PC-3 (cell line): ENCODE data around the gene LRRC52. TPM values are rescaled to one million over a fixed set of nuclear protein-coding genes. Genes with fewer than 3 reads are reported as not detected.

Source experiments
- ATAC-seq: fragments of 200-7000 bp; cut with Tn5 transposase; 2 replicates; pipeline ENCODE4 v1.9.1; 2020; ENCODE audit warnings: mild to moderate bottlenecking, moderate library complexity
- BruUV-seq: library from RNA; stranded (reverse); fragments of 400-500 nt; replicated peaks from 2 replicates; lab custom pipeline; 2021; lab: Mats Ljungman, UMichigan
- CTCF ChIA-PET: fragments of 300-600 bp; sonication (Branson Sonifier 250); formaldehyde crosslinking; loops from one replicate; lab custom pipeline; 2022; ENCODE audit warnings: antibody characterized with exemption; lab: Charles Lee
- POLR2A ChIA-PET: fragments of 300-600 bp; sonication (Branson Sonifier 250); formaldehyde crosslinking; loops from one replicate; lab custom pipeline; 2022; ENCODE audit warnings: antibody characterized with exemption; ENCODE audit not compliant: unreplicated experiment; lab: Charles Lee
- DNase-seq: peaks from one replicate; pipeline ENCODE4 v3.0.0-alpha.2; 2015
- H2AFZ ChIP-seq: fragments of 300-600 bp; sonication (generic); 2 replicates; pipeline ENCODE4 v1.6.0; 2016; ENCODE audit warnings: antibody characterized with exemption, low read length
- H3F3A ChIP-seq: fragments of 300-600 bp; sonication (generic); one replicate; pipeline ENCODE4 v1.6.0; 2017; ENCODE audit warnings: antibody characterized with exemption, low read length, control low read depth, mild to moderate bottlenecking; ENCODE audit not compliant: unreplicated experiment
- H3K27ac ChIP-seq: fragments of 300-600 bp; sonication (generic); 2 replicates; pipeline ENCODE4 v1.5.1; 2016; ENCODE audit warnings: mild to moderate bottlenecking, low read length
- H3K27me3 ChIP-seq: fragments of 300-600 bp; sonication (generic); 2 replicates; pipeline ENCODE4 v1.6.1; 2016; ENCODE audit warnings: low read length, mixed read lengths
- H3K36me3 ChIP-seq: fragments of 300-600 bp; sonication (generic); 2 replicates; pipeline ENCODE4 v1.6.1; 2016; ENCODE audit warnings: low read depth, mixed run types, low read length, mixed read lengths
- H3K4me1 ChIP-seq: fragments of 300-600 bp; sonication (generic); 2 replicates; pipeline ENCODE4 v1.5.1; 2016; ENCODE audit warnings: low read length; ENCODE audit not compliant: insufficient read depth
- H3K4me2 ChIP-seq: fragments of 300-600 bp; sonication (generic); 2 replicates; pipeline ENCODE4 v1.6.0; 2016; ENCODE audit warnings: low read length
- H3K4me3 ChIP-seq: fragments of 300-600 bp; sonication (generic); 2 replicates; pipeline ENCODE4 v1.5.1; 2016; ENCODE audit warnings: mild to moderate bottlenecking, low read length, mixed read lengths
- H3K79me2 ChIP-seq: fragments of 300-600 bp; sonication (generic); 2 replicates; pipeline ENCODE4 v1.6.1; 2017; ENCODE audit warnings: low read length, mixed read lengths
- H3K9ac ChIP-seq: fragments of 300-600 bp; sonication (generic); 2 replicates; pipeline ENCODE4 v1.6.0; 2016; ENCODE audit warnings: mild to moderate bottlenecking, low read length
- H3K9me2 ChIP-seq: fragments of 300-600 bp; sonication (generic); replicated peaks from 2 replicates; pipeline ENCODE4 v1.6.1; 2016; ENCODE audit warnings: mixed run types, low read length, mixed read lengths
- H3K9me3 ChIP-seq: fragments of 300-600 bp; sonication (generic); 2 replicates; pipeline ENCODE4 v1.6.1; 2016; ENCODE audit warnings: low read length, mixed read lengths
- H4K20me1 ChIP-seq: fragments of 300-600 bp; sonication (generic); 2 replicates; pipeline ENCODE4 v1.6.1; 2016; ENCODE audit warnings: low read length, mixed read lengths
- CTCF ChIP-seq: fragments of 300-600 bp; sonication (generic); conservative IDR thresholded peaks from 2 replicates; pipeline ENCODE4 v1.5.1; 2017; ENCODE audit warnings: antibody characterized with exemption, low read depth, mild to moderate bottlenecking, low read length
- EZH2 ChIP-seq: fragments of 300-600 bp; sonication (generic); IDR thresholded peaks from one replicate; pipeline ENCODE4 v1.6.1; 2017; ENCODE audit warnings: antibody characterized with exemption, mild to moderate bottlenecking, low read length; ENCODE audit not compliant: unreplicated experiment
- EZH2phosphoT487 ChIP-seq: fragments of 300-600 bp; sonication (generic); IDR thresholded peaks from 2 replicates; pipeline ENCODE4 v1.6.1; 2018; ENCODE audit warnings: mild to moderate bottlenecking, antibody characterized with exemption, low read length, borderline replicate concordance
- intact Hi-C: fragments of 100-400 bp; cut with micrococcal nuclease; formaldehyde crosslinking; loops from 2 replicates; pipeline ENCODE4 v1.9.0; 2023
- total RNA-seq: library from RNA; depleted of rRNA; stranded (reverse); fragments of >200 nt; gene quantifications from 2 replicates; pipeline ENCODE4 v1.2.3, GENCODE V29; 2014

LRRC52 gene
- total RNA-seq, 1 experiment from 2014 or later: not detected

- peaks cover 40% of the 10 kb centered on the region for H3K27me3 ChIP-seq
- H3K27ac ChIP-seq: no peak overlapping the region
- ATAC-seq (no peak), DNase-seq (no peak)
- no peaks in the 10 kb centered on the region for H4K20me1 ChIP-seq
- CTCF ChIA-PET: no interaction called here
- H3K4me1 ChIP-seq: no peaks in the 10 kb centered on the region
- no peaks in the 10 kb centered on the region for H3K9me2 ChIP-seq
- no TSS peak for BruUV-seq
- TF ChIP-seq EZH2 (no peak), EZH2phosphoT487 (no peak), CTCF (no peak)
- no peaks in the 10 kb centered on the region for H3F3A ChIP-seq
- H3K9me3 ChIP-seq: no peaks in the 10 kb centered on the region
- no peaks in the 10 kb centered on the region for H3K36me3 ChIP-seq
- H2AFZ ChIP-seq: no peak overlapping the region
- intact Hi-C loops: no loop called here
- no peak overlapping the region for H3K9ac ChIP-seq
- no peak overlapping the region for H3K4me3 ChIP-seq
- POLR2A ChIA-PET: no interaction called here
- H3K79me2 ChIP-seq: no peaks in the 10 kb centered on the region
- no peak overlapping the region for H3K4me2 ChIP-seq
Measured at GRCh38 chr1:165520646-165521045, 23.2 kb upstream of the LRRC52 start.

GRCh38 chr1:165524639-165525285 is 19.0 kb upstream of the LRRC52 start:
- no peaks in the 10 kb centered on the region for H3K9me3 ChIP-seq
- ChIA-PET POLR2A (no interaction called here), CTCF (no interaction called here)

More at GRCh38 chr1:165524639-165525285, 19.0 kb upstream of the LRRC52 start:
- Histone ChIP-seq H3K4me2 (no peak overlapping the region), H3K9ac (no peak overlapping the region), H3K4me3 (no peak overlapping the region), H3K9me2 (no peaks in the 10 kb centered on the region), H4K20me1 (no peaks in the 10 kb centered on the region), H3K36me3 (no peaks in the 10 kb centered on the region), H3K4me1 (no peaks in the 10 kb centered on the region), H3F3A (no peaks in the 10 kb centered on the region), H3K79me2 (no peaks in the 10 kb centered on the region), H3K27ac (no peak overlapping the region), H3K27me3 (peaks cover 49% of the 10 kb centered on the region), H2AFZ (no peak overlapping the region)
- no TSS peak for BruUV-seq
- intact Hi-C loops: no loop called here
- DNase-seq: no peak
- TF ChIP-seq CTCF (no peak), EZH2 (no peak), EZH2phosphoT487 (no peak)
- ATAC-seq: no peak
